K562 (cell line): ENCODE results near the gene ZFP62. TPM values are rescaled to one million over a fixed set of nuclear protein-coding genes. Genes with fewer than 3 reads are reported as not detected.

Experiments
- BRF1 ChIP-seq: IDR thresholded peaks from 3 replicates; pipeline ENCODE4 v1.6.1; 2011; ENCODE audit warnings: borderline replicate concordance, mild to moderate bottlenecking; ENCODE audit not compliant: insufficient read length; ENCODE audit errors: extremely low read depth
- GABPB2 ChIP-seq: fragments of 250-450 bp; sonication (Bioruptor Pico); conservative IDR thresholded peaks from 2 replicates; pipeline ENCODE4 v1.5.1; 2021; ENCODE audit warnings: mild to moderate bottlenecking
- HNRNPLL ChIP-seq: fragments of 200-400 bp; formaldehyde crosslinking; IDR thresholded peaks from 2 replicates; pipeline ENCODE4 v1.6.1; 2017; ENCODE audit warnings: low read length, low read depth, mild to moderate bottlenecking; ENCODE audit not compliant: poor library complexity, severe bottlenecking
- HSF4 ChIP-seq: fragments of 250-450 bp; sonication (Bioruptor Pico); IDR thresholded peaks from 2 replicates; pipeline ENCODE4 v2.1.2; 2022; ENCODE audit warnings: mild to moderate bottlenecking, moderate library complexity, borderline replicate concordance
- RAD51 ChIP-seq: fragments of 450-650 bp; IDR thresholded peaks from 2 replicates; pipeline ENCODE4 v1.7.1; 2016; ENCODE audit warnings: low read depth, mild to moderate bottlenecking, borderline replicate concordance
- SUPT5H ChIP-seq: fragments of 450-650 bp; IDR thresholded peaks from 2 replicates; pipeline ENCODE4 v1.6.1; 2016
- ZBTB7A ChIP-seq: IDR thresholded peaks from 2 replicates; pipeline ENCODE4 v1.6.1; 2011; ENCODE audit warnings: low read depth, mild to moderate bottlenecking, low read length, moderate library complexity, borderline replicate concordance; ENCODE audit not compliant: control insufficient read depth
- ZEB2 ChIP-seq: fragments of 450-650 bp; IDR thresholded peaks from 2 replicates; pipeline ENCODE4 v1.6.1; 2016
- ZZZ3 ChIP-seq: fragments of 450-650 bp; IDR thresholded peaks from 2 replicates; pipeline ENCODE4 v1.6.1; 2016; ENCODE audit warnings: antibody characterized with exemption, mild to moderate bottlenecking, moderate library complexity
- polyA plus RNA-seq, 8 experiments: library from polyadenylated mRNA; depleted of rRNA in 4 of 8; stranded (reverse) in 5 of 8; unstranded in 3 of 8; fragments of >200 nt; fragmentation: Nextera tagmentation in 2 of 8; fragmentation: Illumina TruSeq in 1 of 8; extraction: Ambion mirVana in 2 of 8; extraction: Trizol in 1 of 8; gene quantifications; 2 replicates each; pipeline versions ENCODE4 v1.2.1 to v1.2.3, GENCODE V29; 2011 to 2014; ENCODE audit warnings: inconsistent platforms in 1 of 8, missing spikeins in 1 of 8
- total RNA-seq, 7 experiments: library from RNA; depleted of rRNA in 6 of 7; stranded (reverse); fragments of >200 nt in 6 of 7; fragmentation: Illumina TruSeq in 2 of 7; extraction: Trizol in 2 of 7; gene quantifications; 2 replicates each; pipeline versions ENCODE4 v1.2.1 to v1.2.3, GENCODE V29; 2011 to 2021; ENCODE audit warnings: low replicate concordance in 1 of 7
- TF ChIP-seq, protein P1 (sequence below), 2 experiments: fragments of 200-800 bp in 1 of 2; sonication (Bioruptor generic) in 1 of 2; sonication (generic) in 1 of 2; formaldehyde crosslinking in 1 of 2; IDR thresholded peaks in 1 of 2; conservative IDR thresholded peaks in 1 of 2; 2 replicates each; pipeline versions ENCODE4 v1.5.0 to v1.6.1; 2016 to 2020; ENCODE audit warnings: missing compliant biosample characterization in 1 of 2, missing genetic modification characterization in 1 of 2, missing genetic modification reagents in 1 of 2
- TF ChIP-seq, protein P2 (sequence below): fragments of 250-450 bp; sonication (Bioruptor Pico); IDR thresholded peaks from 2 replicates; pipeline ENCODE4 v1.5.0; 2022; ENCODE audit warnings: mild to moderate bottlenecking
- TF ChIP-seq, protein P3 (sequence below): fragments of 250-450 bp; sonication (Bioruptor Pico); IDR thresholded peaks from 2 replicates; pipeline ENCODE4 v1.4.0; 2020
- TF ChIP-seq, protein P4 (sequence below): fragments of 150-350 bp; conservative IDR thresholded peaks from 2 replicates; pipeline ENCODE4 v1.6.1; 2014; ENCODE audit warnings: low read length

The ZFP62 gene
- total and polyA plus RNA-seq, 9 of the 15 experiments (the other 6 are each of a cell fraction or from before 2014, with no cell fraction given), result 12.2 to 37.5 (median 25.0) TPM

DNA sequence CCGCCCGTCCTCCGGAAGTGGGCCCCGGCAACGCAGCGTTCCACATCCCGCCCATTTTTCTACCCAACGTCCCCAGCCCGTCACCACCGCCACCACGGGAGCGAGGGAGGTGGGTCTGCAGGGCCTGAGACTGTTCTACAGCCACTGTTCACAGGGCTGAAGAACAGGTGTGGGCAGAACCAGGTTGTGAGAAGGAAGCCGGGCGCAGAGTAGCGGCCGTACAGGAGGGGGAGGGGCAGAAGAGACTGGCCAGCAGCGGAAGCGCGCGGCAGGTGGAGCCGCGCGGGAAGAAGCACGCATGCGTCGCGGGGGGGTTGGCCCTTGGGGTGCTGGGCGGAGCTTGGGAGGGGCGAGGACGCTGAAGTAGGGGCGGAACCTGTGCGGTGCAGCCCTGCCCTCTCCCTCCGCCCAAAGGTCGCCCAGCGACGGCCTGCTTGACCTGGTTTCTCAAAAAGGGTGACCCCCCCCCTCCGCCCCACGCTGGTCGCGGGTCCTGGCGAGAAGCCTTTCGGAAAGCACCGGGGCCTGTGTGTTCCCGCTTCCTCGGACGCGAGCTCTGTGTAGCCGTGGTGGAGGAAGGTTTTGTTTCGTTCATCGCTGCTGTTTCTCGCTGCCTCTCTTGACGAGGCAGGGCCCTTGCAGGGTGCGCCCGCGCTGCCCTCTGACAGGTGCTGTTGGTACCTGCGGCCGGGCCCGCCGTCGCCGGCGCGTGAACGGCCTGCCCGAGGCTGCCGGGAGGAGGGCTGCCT, 50.7 kb downstream of the ZFP62 start (continued):
- TF ChIP-seq, protein P1, sequence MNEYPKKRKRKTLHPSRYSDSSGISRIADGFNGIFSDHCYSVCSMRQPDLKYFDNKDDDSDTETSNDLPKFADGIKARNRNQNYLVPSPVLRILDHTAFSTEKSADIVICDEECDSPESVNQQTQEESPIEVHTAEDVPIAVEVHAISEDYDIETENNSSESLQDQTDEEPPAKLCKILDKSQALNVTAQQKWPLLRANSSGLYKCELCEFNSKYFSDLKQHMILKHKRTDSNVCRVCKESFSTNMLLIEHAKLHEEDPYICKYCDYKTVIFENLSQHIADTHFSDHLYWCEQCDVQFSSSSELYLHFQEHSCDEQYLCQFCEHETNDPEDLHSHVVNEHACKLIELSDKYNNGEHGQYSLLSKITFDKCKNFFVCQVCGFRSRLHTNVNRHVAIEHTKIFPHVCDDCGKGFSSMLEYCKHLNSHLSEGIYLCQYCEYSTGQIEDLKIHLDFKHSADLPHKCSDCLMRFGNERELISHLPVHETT (CRISPR knock-in tag; conservative IDR thresholded peaks at IDR 0.05 in 1 of 2, IDR thresholded peaks at IDR 0.05 in 1 of 2), result peak in 1 of 2 experiments; percentile 24; a peak in 2 of 4 replicates
- TF ChIP-seq BRF1, result no peak
- peak; percentile 69; the same call in 1 of the 2 replicates for TF ChIP-seq HSF4
- TF ChIP-seq, protein P2, sequence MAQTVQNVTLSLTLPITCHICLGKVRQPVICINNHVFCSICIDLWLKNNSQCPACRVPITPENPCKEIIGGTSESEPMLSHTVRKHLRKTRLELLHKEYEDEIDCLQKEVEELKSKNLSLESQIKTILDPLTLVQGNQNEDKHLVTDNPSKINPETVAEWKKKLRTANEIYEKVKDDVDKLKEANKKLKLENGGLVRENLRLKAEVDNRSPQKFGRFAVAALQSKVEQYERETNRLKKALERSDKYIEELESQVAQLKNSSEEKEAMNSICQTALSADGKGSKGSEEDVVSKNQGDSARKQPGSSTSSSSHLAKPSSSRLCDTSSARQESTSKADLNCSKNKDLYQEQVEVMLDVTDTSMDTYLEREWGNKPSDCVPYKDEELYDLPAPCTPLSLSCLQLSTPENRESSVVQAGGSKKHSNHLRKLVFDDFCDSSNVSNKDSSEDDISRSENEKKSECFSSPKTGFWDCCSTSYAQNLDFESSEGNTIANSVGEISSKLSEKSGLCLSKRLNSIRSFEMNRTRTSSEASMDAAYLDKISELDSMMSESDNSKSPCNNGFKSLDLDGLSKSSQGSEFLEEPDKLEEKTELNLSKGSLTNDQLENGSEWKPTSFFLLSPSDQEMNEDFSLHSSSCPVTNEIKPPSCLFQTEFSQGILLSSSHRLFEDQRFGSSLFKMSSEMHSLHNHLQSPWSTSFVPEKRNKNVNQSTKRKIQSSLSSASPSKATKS (CRISPR knock-in tag), result no peak; the same call in 1 of the 2 replicates
- TF ChIP-seq ZZZ3, result no peak
- TF ChIP-seq GABPB2, result peak; percentile 56; the same call in 1 of the 2 replicates
- no peak for TF ChIP-seq RAD51
- peak; percentile 99 for TF ChIP-seq SUPT5H
- peak; percentile 61; the same call in 1 of the 2 replicates for TF ChIP-seq ZBTB7A
- TF ChIP-seq, protein P3, sequence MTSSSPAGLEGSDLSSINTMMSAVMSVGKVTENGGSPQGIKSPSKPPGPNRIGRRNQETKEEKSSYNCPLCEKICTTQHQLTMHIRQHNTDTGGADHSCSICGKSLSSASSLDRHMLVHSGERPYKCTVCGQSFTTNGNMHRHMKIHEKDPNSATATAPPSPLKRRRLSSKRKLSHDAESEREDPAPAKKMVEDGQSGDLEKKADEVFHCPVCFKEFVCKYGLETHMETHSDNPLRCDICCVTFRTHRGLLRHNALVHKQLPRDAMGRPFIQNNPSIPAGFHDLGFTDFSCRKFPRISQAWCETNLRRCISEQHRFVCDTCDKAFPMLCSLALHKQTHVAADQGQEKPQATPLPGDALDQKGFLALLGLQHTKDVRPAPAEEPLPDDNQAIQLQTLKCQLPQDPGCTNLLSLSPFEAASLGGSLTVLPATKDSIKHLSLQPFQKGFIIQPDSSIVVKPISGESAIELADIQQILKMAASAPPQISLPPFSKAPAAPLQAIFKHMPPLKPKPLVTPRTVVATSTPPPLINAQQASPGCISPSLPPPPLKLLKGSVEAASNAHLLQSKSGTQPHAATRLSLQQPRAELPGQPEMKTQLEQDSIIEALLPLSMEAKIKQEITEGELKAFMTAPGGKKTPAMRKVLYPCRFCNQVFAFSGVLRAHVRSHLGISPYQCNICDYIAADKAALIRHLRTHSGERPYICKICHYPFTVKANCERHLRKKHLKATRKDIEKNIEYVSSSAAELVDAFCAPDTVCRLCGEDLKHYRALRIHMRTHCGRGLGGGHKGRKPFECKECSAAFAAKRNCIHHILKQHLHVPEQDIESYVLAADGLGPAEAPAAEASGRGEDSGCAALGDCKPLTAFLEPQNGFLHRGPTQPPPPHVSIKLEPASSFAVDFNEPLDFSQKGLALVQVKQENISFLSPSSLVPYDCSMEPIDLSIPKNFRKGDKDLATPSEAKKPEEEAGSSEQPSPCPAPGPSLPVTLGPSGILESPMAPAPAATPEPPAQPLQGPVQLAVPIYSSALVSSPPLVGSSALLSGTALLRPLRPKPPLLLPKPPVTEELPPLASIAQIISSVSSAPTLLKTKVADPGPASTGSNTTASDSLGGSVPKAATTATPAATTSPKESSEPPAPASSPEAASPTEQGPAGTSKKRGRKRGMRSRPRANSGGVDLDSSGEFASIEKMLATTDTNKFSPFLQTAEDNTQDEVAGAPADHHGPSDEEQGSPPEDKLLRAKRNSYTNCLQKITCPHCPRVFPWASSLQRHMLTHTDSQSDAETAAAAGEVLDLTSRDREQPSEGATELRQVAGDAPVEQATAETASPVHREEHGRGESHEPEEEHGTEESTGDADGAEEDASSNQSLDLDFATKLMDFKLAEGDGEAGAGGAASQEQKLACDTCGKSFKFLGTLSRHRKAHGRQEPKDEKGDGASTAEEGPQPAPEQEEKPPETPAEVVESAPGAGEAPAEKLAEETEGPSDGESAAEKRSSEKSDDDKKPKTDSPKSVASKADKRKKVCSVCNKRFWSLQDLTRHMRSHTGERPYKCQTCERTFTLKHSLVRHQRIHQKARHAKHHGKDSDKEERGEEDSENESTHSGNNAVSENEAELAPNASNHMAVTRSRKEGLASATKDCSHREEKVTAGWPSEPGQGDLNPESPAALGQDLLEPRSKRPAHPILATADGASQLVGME (CRISPR knock-in tag), result 0 out of 2 replicates have a peak, but pooled peaks have one; percentile 73
- TF ChIP-seq, protein P4, sequence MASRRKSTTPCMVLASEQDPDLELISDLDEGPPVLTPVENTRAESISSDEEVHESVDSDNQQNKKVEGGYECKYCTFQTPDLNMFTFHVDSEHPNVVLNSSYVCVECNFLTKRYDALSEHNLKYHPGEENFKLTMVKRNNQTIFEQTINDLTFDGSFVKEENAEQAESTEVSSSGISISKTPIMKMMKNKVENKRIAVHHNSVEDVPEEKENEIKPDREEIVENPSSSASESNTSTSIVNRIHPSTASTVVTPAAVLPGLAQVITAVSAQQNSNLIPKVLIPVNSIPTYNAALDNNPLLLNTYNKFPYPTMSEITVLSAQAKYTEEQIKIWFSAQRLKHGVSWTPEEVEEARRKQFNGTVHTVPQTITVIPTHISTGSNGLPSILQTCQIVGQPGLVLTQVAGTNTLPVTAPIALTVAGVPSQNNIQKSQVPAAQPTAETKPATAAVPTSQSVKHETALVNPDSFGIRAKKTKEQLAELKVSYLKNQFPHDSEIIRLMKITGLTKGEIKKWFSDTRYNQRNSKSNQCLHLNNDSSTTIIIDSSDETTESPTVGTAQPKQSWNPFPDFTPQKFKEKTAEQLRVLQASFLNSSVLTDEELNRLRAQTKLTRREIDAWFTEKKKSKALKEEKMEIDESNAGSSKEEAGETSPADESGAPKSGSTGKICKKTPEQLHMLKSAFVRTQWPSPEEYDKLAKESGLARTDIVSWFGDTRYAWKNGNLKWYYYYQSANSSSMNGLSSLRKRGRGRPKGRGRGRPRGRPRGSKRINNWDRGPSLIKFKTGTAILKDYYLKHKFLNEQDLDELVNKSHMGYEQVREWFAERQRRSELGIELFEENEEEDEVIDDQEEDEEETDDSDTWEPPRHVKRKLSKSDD, result no peak
- TF ChIP-seq HNRNPLL, result peak; percentile 22
- no peak for TF ChIP-seq ZEB2
